ENCODE measurements around the gene ARID3C. TPM values are rescaled to one million over a fixed set of nuclear protein-coding genes. Genes with fewer than 3 reads are reported as not detected.

Gene ARID3C
- total and polyA plus RNA-seq, 10 of the 15 experiments (the other 5 are each of a cell fraction or from before 2014, with no cell fraction given), result not detected

GRCh38 chr9:34630402-34631154, 1.7 kb upstream of the ARID3C start (continued):
- TF ChIP-seq RELB (IDR thresholded peaks at IDR 0.05; ENCODE audit: low read depth) (no peak), FOXK2 (IDR thresholded peaks at IDR 0.05) (no peak), SMC3 (IDR thresholded peaks at IDR 0.05; ENCODE audit: borderline replicate concordance, low read length) (no peak), EP300 (IDR thresholded peaks at IDR 0.05; ENCODE audit: borderline replicate concordance in 1 of 2, control insufficient read depth in 1 of 2, low read depth in 2 of 2, low read length in 2 of 2) (no peak), MTA3 (IDR thresholded peaks at IDR 0.05; ENCODE audit: borderline replicate concordance, low read length) (no peak), JUNB (IDR thresholded peaks at IDR 0.05) (no peak)
- TF ChIP-seq, protein P1, sequence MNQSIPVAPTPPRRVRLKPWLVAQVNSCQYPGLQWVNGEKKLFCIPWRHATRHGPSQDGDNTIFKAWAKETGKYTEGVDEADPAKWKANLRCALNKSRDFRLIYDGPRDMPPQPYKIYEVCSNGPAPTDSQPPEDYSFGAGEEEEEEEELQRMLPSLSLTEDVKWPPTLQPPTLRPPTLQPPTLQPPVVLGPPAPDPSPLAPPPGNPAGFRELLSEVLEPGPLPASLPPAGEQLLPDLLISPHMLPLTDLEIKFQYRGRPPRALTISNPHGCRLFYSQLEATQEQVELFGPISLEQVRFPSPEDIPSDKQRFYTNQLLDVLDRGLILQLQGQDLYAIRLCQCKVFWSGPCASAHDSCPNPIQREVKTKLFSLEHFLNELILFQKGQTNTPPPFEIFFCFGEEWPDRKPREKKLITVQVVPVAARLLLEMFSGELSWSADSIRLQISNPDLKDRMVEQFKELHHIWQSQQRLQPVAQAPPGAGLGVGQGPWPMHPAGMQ (IDR thresholded peaks at IDR 0.05; ENCODE audit: borderline replicate concordance), result no peak

DNA sequence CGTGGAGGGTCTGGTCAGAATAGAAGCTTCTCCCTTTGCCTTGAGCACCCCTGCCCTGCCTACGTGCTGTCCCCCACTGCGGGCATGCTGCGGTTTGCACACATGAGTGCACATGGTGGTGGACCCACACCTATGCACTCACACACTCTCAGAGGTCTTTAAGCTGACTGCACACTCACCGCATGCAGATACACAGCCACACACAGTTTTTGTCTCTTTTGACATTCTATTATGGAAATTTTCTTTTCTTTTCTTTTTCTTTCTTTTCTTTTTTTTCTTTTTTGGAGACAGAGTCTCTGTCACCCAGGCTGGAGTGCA, 584 bp upstream of the ARID3C start:
- in situ Hi-C loops (cut with MboI), result no loop called here
- H3K79me2 ChIP-seq (ENCODE audit: control insufficient read depth, insufficient read depth, low read length), result no peaks in the 10 kb centered on the region
- ATAC-seq (no peak), DNase-seq (ENCODE audit: low read depth, low spot score) (no peak), FAIRE-seq (no peak)
- H3K27me3 ChIP-seq (replicated peaks in 1 of 2; ENCODE audit: control insufficient read depth in 2 of 2, insufficient read depth in 2 of 2, low read length in 1 of 2), result peaks cover 14 to 19% of the 10 kb centered on the region in 2 experiments
- intact Hi-C loops (cut with micrococcal nuclease; ENCODE audit: unreplicated experiment), result no loop called here
- H2AFZ ChIP-seq (ENCODE audit: control insufficient read depth, low read depth, low read length), result no peak overlapping the region
- H3K9me3 ChIP-seq (replicated peaks; ENCODE audit: control insufficient read depth, insufficient read depth, low read length), result no peaks in the 10 kb centered on the region
- SMC1A ChIA-PET (ENCODE audit: uncharacterized antibody, unreplicated experiment), result no interaction called here
- CTCF ChIA-PET, result interaction anchor here (1.2 kb wide), 1 partner anchor 16 kb away, joined by 3 read pairs; no protein-coding TSS in a partner anchor
- RAD21 ChIA-PET (ENCODE audit: unreplicated experiment), result no interaction called here
- no peaks in the 10 kb centered on the region; the same call in none of the 2 replicates for H4K20me1 ChIP-seq (ENCODE audit: control insufficient read depth, insufficient read depth)
- no TSS peak for BruUV-seq (replicated peaks)
- POLR2A ChIA-PET, result interaction anchor here (1.5 kb wide), 1 partner anchor 8 kb away, joined by 4 read pairs; the partner anchor contains the start of gene SIGMAR1
- H3K4me2 ChIP-seq (ENCODE audit: control insufficient read depth, insufficient read depth), result peak overlapping the region; percentile 71
- H3K4me3 ChIP-seq, result peak overlapping the region; percentile 32; the same call in 1 of the 2 replicates
- no peak overlapping the region for H3K9ac ChIP-seq (ENCODE audit: control insufficient read depth, insufficient read depth, low read length)
- no peaks in the 10 kb centered on the region; a peak in 2 of 4 replicates for H3K36me3 ChIP-seq (ENCODE audit: control insufficient read depth in 2 of 2, insufficient read depth in 2 of 2, low read length in 1 of 2)
- H3K27ac ChIP-seq (ENCODE audit: control insufficient read depth, insufficient read depth), result no peak overlapping the region
- peaks cover 4% of the 10 kb centered on the region; the same call in 1 of the 2 replicates for H3K4me1 ChIP-seq (ENCODE audit: control insufficient read depth, insufficient read depth, low read length)
- WGBS (ENCODE audit: insufficient coverage, insufficient replicate concordance, low lambda C conversion rate, missing lambda C conversion rate), result 2% methylated on average over 5 of the region's 5 CpGs
- TF ChIP-seq NFYA (IDR thresholded peaks at IDR 0.05; ENCODE audit: borderline replicate concordance, low read depth, low read length) (no peak), PAX5 (IDR thresholded peaks at IDR 0.05; ENCODE audit: borderline replicate concordance, low read depth, low read length) (no peak), TARDBP (IDR thresholded peaks at IDR 0.05; ENCODE audit: borderline replicate concordance) (no peak), SMC3 (IDR thresholded peaks at IDR 0.05; ENCODE audit: borderline replicate concordance, low read length) (no peak), SIX5 (IDR thresholded peaks at IDR 0.05; ENCODE audit: low read depth, low read length, severe bottlenecking) (no peak), RCOR1 (conservative IDR thresholded peaks at IDR 0.05; ENCODE audit: low read depth, low read length) (no peak), ZNF384 (IDR thresholded peaks at IDR 0.05; ENCODE audit: borderline replicate concordance, low read depth, low read length) (no peak), PAX8 (IDR thresholded peaks at IDR 0.05) (no peak), EED (IDR thresholded peaks at IDR 0.05; ENCODE audit: low read depth) (no peak), NFXL1 (IDR thresholded peaks at IDR 0.05; ENCODE audit: borderline replicate concordance) (no peak), RAD51 (IDR thresholded peaks at IDR 0.05) (no peak), HSF1 (IDR thresholded peaks at IDR 0.05; ENCODE audit: low read depth, low read length) (no peak), POU2F2 (IDR thresholded peaks at IDR 0.05; ENCODE audit: borderline replicate concordance, low read depth, low read length) (no peak)
